A549 (cell line): ENCODE results near the gene INTS15.

Source experiments
- BHLHE40 ChIP-seq: IDR thresholded peaks from 2 replicates; pipeline ENCODE4 v1.6.1; 2012; ENCODE audit warnings: low read depth, low read length, inconsistent platforms
- CEBPB ChIP-seq, 2 experiments: fragments of >200 bp in 1 of 2; sonication (Bioruptor Twin) in 1 of 2; formaldehyde crosslinking in 1 of 2; IDR thresholded peaks; 2 replicates each; pipeline ENCODE4 v1.6.1; 2012 to 2016
- FOSB ChIP-seq: fragments of 250-450 bp; sonication (Bioruptor Pico); IDR thresholded peaks from 2 replicates; pipeline ENCODE4 v1.5.0; 2020; ENCODE audit warnings: mild to moderate bottlenecking, moderate library complexity
- JUN ChIP-seq, 2 experiments: fragments of >200 bp; sonication (Bioruptor Twin); formaldehyde crosslinking; IDR thresholded peaks; 2 replicates in 1 of 2; 3 replicates in 1 of 2; pipeline ENCODE4 v1.6.1; 2016 to 2017
- MAFK ChIP-seq: fragments of 450-650 bp; IDR thresholded peaks from 2 replicates; pipeline ENCODE4 v1.6.1; 2014; ENCODE audit not compliant: partially characterized antibody
- POLR2A ChIP-seq: IDR thresholded peaks from 2 replicates; pipeline ENCODE4 v1.6.1; 2012; ENCODE audit warnings: mild to moderate bottlenecking, low read length
- RCOR1 ChIP-seq: fragments of 150-350 bp; IDR thresholded peaks from 2 replicates; pipeline ENCODE4 v1.6.1; 2014; ENCODE audit warnings: antibody characterized with exemption, low read length, low read depth
- REST ChIP-seq: fragments of 200-600 bp; sonication (generic); IDR thresholded peaks from 2 replicates; pipeline ENCODE4 v1.6.1; 2016; ENCODE audit warnings: antibody characterized with exemption, mild to moderate bottlenecking, moderate library complexity
- ZFP36 ChIP-seq: fragments of 450-650 bp; IDR thresholded peaks from 2 replicates; pipeline ENCODE4 v1.6.1; 2014; ENCODE audit warnings: borderline replicate concordance; ENCODE audit not compliant: partially characterized antibody
- TF ChIP-seq, protein P1 (sequence below): fragments of >200 bp; sonication (Bioruptor Twin); formaldehyde crosslinking; IDR thresholded peaks from 3 replicates; pipeline ENCODE4 v1.5.1; 2016
- TF ChIP-seq, protein P2 (sequence below): fragments of >200 bp; sonication (Bioruptor Twin); formaldehyde crosslinking; IDR thresholded peaks from 2 replicates; pipeline ENCODE4 v1.6.1; 2016
- TF ChIP-seq, protein P3 (sequence below): fragments of 250-450 bp; sonication (Bioruptor Pico); IDR thresholded peaks from 2 replicates; pipeline ENCODE4 v1.5.0; 2021; ENCODE audit warnings: mild to moderate bottlenecking, moderate library complexity, borderline replicate concordance
- TF ChIP-seq, protein P4 (sequence below): IDR thresholded peaks from 2 replicates; pipeline ENCODE4 v1.6.1; 2012

DNA sequence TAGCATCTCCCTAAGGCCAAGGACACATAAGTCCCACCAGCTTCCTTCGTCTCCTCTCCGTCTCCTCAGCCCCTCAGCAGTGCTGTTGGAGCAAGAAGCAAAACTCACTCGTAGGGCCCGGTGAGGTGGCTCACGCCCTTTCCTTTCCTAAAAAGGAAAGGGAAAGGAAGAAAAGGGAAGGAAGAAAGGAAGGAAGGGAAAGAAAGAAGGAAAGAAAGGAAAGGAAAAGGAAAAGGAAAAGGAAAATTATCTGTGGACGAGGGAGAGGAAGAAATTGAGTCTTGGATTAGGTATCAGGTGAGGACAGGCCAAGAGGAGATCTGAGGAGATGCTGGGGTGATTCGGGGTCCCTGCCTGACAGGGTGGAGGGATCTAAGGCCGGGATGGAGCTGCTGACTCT lies 44.2 kb downstream of the INTS15 start:
- TF ChIP-seq, protein P1, sequence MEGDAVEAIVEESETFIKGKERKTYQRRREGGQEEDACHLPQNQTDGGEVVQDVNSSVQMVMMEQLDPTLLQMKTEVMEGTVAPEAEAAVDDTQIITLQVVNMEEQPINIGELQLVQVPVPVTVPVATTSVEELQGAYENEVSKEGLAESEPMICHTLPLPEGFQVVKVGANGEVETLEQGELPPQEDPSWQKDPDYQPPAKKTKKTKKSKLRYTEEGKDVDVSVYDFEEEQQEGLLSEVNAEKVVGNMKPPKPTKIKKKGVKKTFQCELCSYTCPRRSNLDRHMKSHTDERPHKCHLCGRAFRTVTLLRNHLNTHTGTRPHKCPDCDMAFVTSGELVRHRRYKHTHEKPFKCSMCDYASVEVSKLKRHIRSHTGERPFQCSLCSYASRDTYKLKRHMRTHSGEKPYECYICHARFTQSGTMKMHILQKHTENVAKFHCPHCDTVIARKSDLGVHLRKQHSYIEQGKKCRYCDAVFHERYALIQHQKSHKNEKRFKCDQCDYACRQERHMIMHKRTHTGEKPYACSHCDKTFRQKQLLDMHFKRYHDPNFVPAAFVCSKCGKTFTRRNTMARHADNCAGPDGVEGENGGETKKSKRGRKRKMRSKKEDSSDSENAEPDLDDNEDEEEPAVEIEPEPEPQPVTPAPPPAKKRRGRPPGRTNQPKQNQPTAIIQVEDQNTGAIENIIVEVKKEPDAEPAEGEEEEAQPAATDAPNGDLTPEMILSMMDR, result no peak
- TF ChIP-seq BHLHE40 (no peak), JUN (IDR thresholded peaks at IDR 0.05) (no peak), FOSB (CRISPR knock-in tag) (no peak), MAFK (no peak), REST (no peak), ZFP36 (no peak), POLR2A (no peak), CEBPB (IDR thresholded peaks at IDR 0.05) (no peak), RCOR1 (no peak)
- TF ChIP-seq, protein P2, sequence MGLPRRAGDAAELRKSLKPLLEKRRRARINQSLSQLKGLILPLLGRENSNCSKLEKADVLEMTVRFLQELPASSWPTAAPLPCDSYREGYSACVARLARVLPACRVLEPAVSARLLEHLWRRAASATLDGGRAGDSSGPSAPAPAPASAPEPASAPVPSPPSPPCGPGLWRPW, result no peak
- TF ChIP-seq, protein P3, sequence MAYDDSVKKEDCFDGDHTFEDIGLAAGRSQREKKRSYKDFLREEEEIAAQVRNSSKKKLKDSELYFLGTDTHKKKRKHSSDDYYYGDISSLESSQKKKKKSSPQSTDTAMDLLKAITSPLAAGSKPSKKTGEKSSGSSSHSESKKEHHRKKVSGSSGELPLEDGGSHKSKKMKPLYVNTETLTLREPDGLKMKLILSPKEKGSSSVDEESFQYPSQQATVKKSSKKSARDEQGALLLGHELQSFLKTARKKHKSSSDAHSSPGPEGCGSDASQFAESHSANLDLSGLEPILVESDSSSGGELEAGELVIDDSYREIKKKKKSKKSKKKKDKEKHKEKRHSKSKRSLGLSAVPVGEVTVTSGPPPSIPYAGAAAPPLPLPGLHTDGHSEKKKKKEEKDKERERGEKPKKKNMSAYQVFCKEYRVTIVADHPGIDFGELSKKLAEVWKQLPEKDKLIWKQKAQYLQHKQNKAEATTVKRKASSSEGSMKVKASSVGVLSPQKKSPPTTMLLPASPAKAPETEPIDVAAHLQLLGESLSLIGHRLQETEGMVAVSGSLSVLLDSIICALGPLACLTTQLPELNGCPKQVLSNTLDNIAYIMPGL, result no peak
- TF ChIP-seq, protein P4, sequence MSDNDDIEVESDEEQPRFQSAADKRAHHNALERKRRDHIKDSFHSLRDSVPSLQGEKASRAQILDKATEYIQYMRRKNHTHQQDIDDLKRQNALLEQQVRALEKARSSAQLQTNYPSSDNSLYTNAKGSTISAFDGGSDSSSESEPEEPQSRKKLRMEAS, result no peak
